ENCODE results near the gene RIMS4.
"Not testable (repeated sequence)": the region's sequence is repeated elsewhere in the genome, so short reads cannot be mapped to it uniquely, and the experiment has no call there.

Gene RIMS4

DNA sequence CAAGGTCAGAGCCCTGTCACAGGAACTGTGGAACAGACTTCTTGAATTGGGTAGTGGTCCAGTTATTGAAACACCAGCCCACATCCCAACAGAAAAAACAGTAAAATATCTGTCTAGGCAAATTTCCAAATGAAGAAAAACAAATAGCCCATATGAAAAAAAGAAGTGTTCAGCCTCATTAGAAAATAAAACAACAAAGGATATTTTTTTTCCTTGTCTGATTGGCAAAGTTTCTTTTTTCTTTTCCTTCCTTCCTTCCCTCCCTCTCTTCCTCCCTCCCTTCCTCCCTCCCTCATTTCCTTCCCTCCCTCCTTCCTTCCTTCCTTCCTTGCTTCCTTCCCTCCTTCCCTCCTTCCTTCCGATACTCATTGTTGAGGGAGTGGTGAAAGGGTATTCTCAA, 20.6 kb upstream of the RIMS4 start:
- no peak for DNase-seq (ENCODE audit: extremely low read depth in 1 of 2, low read depth in 1 of 2)

DNA sequence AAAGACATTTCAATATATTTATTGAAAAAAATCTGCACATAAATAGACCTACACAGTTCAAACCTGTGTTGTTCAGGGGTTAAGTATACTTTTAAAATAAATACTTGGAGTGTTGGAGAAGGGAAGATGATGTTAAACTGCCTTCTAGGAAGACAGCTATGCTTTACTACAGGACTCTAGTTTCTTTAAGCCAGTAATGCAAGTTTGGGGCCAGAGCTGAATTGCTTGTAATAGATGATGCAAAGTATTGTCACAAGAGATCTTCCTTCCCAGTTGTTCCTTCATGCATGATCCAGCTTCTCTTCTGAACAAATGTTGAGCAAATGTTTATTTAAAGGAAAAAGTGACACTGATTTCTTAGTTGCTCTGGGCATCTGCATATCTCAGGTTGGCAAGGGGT, 20.2 kb upstream of the RIMS4 start:
- DNase-seq (ENCODE audit: extremely low read depth in 1 of 2, low read depth in 1 of 2), result no peak

DNA sequence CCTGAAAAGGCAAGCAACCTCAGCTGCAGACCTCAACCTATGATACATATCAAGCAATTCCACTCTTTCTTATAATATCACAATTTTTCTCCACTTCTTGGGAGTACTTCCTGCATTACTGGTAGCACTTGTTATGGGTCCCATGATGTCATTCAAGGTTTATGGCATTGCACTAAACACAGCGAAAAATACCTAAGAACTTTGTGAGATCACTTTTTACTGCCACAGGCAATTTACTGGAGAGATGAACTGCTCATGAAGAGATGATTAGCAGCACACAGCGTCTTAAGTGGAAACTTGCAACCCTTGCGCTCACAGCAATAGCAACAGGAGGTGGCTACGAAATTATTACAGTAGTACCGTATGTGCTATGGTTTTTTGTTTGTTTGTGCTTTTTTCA, 19.3 kb upstream of the RIMS4 start:
- no peak for DNase-seq (ENCODE audit: extremely low read depth in 1 of 2, low read depth in 1 of 2)

DNA sequence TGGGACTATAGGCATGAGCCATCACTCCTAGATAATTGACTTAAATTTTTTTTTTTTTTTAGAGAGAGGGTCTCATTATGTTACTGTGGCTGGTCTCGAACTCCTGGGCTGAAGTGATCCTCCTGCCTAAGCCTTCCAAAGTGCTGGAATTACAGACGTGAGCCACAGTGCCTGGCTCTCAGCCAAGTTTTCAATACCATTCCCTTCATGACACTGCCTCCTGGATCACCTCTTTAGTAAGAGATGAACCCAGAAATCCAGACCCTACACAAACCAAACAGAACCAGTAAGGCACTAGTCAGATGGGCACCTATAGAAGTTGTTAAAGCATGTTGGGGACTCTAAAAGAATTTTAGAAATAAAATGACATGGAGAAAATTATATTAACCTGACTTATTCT, 18.3 kb upstream of the RIMS4 start:
- no peak for DNase-seq (ENCODE audit: extremely low read depth in 1 of 2, low read depth in 1 of 2)

DNA sequence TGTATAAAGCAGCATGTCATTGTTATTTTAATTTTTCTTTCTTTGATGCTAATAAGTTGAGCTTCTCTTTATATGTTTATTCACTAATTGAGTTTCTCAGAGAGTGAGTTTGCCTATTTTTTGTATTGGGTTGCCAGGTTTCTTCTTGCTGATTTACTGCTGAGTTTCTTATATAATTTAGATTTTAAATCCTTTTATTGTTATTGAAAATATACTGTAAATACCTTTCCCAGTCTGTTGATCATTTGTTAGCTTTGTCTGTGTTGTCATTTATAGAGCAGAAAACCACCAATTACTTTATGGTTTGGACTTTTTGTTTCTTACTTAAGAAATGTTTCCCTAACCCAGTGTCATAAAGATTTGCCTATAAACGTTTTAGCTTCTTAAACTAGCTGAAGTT, 17.1 kb upstream of the RIMS4 start:
- DNase-seq (ENCODE audit: extremely low read depth in 1 of 2, low read depth in 1 of 2), result no peak

DNA sequence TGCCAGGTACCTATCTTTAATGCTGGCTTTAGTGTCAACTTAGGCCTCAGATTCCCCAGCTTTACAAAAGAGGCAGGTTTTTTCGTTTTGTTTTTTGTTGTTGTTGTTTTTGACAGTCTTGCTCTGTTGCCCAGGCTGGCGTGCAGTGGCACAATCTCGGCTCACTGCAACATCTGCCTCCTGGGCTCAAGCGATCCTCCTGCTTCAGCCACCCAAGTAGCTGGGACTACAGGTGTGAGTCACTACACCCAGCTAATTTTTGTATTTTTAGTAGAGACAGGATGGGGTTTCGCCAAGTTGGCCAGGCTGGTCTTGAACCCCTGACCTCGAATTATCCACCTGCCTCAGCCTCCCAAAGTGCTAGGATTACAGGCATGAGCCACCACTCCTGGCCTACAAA, 11.2 kb upstream of the RIMS4 start:
- DNase-seq (ENCODE audit: extremely low read depth in 1 of 2, low read depth in 1 of 2), result not testable (repeated sequence)

DNA sequence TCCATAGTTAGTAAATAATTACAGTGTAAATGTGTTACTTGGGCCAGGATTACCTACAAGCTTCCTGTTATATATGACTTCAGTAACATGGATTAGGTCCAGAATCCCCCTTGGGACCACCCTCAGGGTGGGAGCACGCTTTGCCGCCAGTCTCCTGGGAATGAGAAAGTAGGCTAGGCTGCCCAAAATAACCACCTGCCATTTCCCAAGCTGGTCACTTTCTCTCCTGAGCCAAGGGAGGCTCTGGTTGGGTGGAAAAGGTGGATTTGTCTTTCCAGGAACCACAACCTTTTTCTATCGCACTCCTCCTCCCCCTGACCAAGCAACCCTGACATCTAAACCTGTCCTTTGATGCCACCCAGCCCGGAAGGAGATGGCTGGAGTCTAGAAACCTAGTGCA, 9.6 kb upstream of the RIMS4 start:
- DNase-seq (ENCODE audit: extremely low read depth in 1 of 2, low read depth in 1 of 2), result no peak

DNA sequence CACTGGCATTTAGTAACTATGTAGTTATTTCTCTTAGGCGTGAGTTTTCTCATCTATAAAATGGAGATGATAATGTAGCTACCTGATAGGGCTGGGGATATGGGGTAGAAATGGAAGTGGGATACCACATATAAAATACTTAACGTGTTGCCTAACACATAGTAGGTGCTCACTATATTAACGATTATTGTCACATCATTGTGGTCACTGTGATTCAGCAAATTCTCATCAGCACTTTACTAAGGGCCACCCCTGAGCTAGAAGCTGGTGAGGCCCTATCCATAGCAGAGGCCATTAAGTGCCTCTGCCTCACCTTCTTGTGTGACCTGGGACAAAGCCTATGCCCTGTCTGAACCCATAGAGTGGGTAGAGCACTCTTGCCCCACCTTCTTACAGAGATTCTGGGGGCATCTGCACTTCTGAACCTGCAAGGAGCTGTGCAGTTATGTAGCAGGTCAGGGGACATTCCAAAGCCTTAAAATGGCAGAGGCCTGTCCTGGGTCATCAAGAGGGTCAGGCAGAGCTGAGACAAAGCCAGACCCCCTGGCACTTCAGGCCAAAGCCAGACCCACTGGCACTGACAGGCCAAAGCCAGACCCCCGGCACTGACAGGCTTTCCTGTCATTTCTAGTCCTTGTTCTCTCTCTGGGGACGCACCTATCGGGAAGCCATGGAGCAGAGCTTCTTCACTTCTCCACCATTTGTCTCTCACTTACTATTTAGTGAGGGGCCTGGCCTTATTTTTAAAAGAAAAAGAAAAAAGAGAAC, 7.0 kb upstream of the RIMS4 start:
- DNase-seq (ENCODE audit: extremely low read depth in 1 of 2, low read depth in 1 of 2), result no peak

DNA sequence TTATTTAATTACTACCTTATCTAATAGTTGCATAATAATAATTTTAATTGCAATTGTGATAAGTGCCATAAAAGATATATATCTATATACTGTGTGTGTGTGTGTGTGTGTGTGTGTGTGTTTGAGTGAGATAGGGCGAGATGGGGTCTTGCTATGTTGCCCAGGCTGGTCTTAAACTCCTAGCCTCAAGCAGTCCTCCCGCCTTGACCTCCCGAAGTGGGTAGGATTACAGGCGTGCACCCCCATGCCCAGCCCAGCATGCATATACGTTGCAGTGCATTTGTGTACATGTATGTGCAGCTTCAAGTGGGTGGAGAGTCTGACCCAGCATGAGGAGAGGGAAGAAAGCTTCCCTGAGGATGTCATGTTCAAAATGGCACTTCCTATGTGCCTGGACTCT, 4.6 kb upstream of the RIMS4 start:
- no peak for DNase-seq (ENCODE audit: extremely low read depth in 1 of 2, low read depth in 1 of 2)

DNA sequence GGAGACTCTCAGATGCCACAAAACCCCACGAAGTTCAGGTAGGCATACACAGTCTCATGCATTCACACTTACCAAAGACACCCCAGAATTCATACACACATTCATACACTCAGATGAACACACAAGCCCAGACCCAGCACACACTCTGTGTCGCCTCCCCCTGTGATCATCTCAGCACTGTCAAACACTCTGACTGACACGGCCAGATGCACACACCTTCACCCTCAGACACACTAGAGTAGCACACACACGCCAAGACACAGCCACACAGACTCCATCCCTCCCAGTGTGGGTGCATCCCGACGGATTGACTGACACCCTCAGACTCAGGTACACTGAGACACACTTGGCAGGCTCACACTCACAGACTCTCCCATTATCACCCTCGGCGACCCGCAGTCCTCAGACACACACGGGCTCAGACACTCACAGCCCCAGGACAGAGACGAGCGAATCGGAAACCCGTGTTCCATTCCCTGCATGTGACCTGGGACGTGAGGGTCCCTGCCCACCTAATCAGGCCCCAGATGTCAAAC, 872 bp upstream of the RIMS4 start:
- no peak for DNase-seq (ENCODE audit: extremely low read depth in 1 of 2, low read depth in 1 of 2)

DNA sequence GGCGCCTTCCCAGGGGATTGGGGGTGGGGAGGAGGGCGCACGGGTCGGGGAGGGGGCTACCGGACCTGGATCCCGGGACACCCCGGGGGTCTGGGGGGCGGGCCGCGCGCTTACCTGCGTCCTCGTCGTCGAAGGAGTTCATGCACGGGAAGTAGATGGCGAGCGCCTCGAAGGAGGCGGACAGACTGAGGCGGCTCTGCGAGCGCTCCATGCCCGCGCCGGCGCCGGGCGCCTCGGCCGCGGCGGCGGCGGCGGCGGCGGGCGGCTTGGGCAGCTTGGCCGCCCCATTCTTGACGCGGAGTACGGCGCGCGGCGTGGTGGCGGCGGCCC, 320 bp downstream of the RIMS4 start:
- no peak for DNase-seq (ENCODE audit: extremely low read depth in 1 of 2, low read depth in 1 of 2)

DNA sequence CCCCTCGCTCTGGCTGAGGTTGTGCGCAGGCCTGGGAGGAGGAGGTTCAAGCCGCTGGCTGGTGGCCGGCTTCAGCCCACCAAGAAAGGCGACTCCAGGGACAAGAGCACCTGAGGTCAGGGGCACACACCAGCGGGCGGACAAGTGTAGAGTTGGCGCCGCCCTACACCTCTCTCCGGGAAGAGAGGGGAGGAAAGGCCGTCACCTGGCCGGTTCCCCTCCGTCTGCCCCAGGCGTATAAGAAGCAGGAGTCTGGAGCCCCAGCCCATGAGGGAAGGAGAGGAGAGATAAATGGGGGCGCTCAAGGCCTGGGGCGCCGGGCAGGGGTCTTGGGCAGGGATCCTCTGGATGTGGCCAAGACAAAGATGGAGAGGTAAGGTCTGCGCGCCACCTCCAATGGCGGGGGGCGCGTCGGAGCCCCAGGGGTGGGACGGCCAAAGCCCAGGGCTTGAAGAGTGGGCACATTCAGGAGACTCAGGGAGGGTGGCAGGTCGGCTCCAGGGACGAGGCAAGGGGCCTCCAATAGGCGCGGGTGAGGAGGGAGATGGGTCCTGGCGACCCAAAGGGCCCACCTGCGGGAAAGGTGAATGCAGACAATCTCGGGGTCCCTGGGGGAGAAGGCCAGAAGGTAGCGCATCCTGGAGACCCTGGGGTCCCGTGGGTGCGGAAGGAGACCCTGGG, 826 bp downstream of the RIMS4 start:
- DNase-seq (ENCODE audit: extremely low read depth in 1 of 2, low read depth in 1 of 2), result no peak

DNA sequence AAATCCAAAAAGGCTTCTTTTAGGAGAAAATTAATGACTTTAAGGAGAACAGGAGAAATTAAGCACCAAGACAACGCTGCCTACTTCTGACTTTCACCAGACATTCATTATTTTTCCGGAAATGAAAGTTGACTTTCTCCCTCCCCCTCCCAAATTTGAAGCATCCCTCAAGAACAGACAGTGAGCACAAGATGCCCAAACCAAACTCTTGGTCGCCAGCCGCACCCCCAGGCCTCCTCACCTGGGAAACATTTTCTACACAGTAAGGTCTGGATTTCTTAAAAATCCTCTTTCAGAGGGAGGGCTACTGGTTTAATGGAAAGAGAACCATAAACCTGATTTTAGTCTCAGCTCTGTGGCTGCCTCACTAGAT, 2.7 kb downstream of the RIMS4 start:
- DNase-seq (ENCODE audit: extremely low read depth in 1 of 2, low read depth in 1 of 2), result no peak

DNA sequence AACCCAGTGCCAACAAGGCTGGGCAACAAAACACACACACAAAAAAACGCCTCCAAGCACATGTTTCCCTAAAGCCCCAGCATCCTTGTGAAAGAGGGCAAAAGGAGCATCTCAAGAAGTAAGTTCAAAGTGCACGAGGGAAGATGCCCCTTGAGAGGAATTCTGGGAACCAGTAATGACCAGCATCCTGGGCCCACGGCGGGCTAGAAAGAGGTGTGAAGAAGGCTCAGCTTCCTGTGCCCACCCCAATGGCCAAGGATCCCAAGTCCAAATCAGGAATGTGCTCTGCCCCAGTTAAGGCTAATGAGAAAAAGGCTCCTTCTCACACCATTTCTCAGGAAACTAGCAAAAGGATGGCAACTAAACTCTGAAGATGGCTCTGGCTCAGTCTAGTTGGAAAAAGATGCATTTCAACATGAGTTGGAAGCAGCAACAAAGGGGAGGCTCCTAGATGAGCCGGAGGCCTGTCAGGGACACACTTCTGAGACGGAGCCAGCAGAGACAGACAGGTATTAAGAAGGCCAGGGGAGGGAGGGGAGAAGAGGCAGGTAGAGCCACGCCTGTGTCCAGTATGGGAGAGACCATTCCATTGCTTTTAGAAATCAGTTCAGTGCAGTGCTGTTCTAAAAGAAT, 3.2 kb downstream of the RIMS4 start:
- DNase-seq (ENCODE audit: extremely low read depth in 1 of 2, low read depth in 1 of 2), result no peak

DNA sequence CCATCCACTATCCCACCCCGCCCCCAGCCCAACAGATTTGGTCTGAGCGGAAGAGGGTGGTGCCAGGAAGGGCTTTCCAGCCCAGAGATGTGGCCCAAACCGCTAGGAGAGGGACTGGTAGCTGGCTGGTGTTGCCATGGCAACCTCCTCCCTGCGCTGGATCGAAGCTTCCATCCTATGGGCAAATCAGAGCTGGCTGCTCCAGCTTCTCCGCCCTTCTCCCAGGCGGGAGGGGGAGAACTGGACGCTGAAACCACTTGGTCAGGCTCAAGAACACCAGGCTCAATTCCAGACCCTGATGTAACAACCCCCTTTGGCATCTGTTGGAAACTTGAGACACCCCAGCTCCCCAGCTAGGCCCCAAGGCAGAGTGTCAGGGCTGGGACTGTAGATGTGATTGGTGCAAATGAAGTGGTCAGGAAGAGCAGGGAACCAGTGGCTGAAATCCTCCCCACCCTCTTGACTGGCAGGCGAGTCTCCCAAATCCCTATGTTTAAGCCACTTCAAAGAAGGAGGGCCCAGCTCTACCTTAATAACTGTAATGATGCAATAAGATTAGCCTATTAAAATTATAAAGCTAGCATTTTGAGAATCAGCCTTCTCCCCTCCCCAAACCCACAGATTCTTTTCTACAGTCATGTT, 4.2 kb downstream of the RIMS4 start:
- DNase-seq (ENCODE audit: extremely low read depth in 1 of 2, low read depth in 1 of 2), result no peak

DNA sequence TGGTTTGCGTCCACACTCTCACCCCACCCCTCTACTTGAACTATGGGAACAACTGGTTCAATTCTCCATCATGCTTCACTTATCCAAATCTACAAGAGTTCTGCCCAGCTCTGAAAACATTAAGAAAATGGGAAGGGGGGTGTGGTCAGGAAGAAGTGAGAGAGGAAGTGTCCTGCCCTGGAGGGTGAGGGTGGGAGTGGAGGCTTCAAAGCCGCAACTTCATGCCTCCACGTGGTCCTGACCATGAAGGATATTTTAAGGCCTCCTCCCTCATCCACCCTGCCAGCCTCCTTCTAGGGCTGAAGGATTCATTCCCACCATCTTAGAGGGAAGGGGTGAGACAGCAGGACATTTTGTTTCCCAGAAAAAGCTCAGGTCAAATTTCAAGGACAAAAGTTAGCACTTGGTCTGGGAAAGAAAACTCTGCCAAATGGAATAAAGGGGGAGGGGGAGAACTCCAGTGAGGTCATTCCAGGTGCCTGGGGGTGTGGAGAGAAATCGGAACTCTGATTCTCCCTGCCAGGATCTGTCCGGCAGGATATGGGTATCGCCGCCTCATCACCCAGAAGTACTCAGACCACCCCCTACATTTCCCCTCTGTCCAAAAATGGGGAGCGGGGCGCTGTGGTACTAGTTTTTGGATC, 4.9 kb downstream of the RIMS4 start:
- DNase-seq (ENCODE audit: extremely low read depth in 1 of 2, low read depth in 1 of 2), result no peak

DNA sequence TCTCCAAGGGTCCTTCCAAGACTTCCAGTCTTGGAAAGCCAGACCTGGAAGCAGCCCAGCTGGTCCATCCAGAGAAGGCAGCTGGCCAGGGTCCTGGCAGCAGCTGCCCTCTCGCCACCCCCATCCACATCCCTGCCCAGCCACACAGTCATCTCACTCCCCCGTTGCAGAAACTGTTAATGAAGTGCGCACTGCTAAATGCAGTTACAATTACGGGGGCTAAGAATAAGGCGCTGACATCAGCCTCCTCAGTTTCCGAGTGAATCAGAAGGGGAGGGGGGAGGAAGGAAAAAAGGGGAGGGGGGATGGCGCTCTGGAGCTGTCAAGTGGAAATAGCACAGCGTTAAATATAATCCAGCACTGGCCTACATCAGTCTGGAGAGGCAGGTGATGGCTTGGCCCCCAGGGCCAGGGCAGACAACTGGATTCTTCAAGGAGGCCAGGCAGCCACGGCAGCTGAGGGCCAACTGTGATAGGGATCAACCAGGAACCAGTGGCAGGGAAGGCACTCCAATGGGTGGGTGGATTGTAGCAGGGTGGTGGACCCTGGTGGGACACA, 6.9 kb downstream of the RIMS4 start:
- DNase-seq (ENCODE audit: extremely low read depth in 1 of 2, low read depth in 1 of 2), result no peak

DNA sequence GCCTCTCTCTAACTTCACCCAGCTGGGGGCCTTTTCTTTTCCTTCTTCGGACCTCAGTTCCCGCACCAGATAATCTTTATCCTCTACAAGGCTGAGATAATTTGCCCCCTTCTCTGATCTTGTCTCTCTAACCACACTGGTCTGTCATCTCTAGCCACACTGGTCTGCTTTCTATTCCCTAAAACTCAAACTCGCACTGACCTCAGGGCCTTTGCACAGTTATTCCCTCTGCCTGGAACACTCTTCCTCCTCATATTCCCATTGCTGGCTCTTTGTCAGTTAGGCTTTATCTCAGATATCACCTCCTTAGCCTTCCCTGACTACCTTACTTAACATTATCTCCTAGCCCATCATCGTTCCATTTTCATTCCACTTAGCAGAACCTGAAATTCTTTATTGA, 7.6 kb downstream of the RIMS4 start:
- DNase-seq (ENCODE audit: extremely low read depth in 1 of 2, low read depth in 1 of 2), result no peak

DNA sequence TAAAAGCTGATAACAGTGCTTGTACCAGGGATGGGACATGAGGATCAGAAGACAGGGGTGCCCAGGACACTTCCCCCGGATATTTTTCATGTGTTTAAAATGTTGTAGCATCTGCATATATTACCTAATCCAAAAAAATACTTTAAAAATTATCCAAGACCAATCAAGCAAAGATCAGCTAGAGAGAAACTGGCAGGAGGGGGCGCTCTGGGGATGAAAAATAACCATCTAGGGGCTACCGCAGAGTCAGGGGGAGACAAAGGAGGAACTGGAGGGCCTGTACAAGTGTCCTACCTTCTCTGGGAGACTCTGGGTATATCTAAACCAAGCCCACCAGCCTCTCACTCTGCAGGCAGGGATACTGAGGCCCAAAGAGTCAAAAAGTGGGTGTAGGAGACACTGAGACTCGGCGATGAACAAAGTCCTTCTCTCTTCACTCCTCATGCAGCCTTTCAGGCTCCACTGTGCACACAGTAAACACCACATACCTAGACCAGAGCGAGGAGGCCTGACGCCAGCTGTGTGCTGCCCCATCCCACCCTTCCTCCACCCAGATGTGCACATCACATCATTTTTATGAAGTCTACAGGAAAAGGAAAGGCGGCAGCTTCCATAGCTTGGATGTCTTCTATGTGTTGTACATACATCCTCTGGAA, 9.8 kb downstream of the RIMS4 start:
- DNase-seq (ENCODE audit: extremely low read depth in 1 of 2, low read depth in 1 of 2), result no peak

DNA sequence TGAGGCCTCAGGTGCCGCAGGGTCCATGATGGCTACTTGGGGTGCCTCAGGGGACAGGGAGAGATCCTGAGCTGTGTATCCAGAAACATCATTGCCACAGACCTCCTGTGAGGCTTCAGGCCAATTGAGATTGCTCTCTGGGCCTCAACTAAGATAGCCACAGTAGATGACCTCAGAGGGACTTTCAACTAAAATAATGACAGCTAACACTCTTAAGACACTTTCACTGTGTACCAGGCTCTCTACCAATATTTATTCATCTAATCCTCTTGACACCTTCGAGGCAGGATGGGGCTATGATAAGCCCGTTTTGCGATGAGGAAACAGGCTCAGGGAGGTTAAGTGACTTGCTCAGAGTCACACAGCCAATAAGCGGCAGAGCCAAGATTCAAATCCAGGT, 10.7 kb downstream of the RIMS4 start:
- DNase-seq (ENCODE audit: extremely low read depth in 1 of 2, low read depth in 1 of 2), result no peak

Data from stimulated activated CD8-positive, alpha-beta memory T cell treated with anti-CD3 and anti-CD28 coated beads, Interleukin-7, amount 100 ng/mL, for 48 hours (primary cell).